ENCODE data around the gene CASP9.
"Not testable (repeated sequence)": the region's sequence is repeated elsewhere in the genome, so short reads cannot be mapped to it uniquely, and the experiment has no call there.

Gene CASP9

DNA sequence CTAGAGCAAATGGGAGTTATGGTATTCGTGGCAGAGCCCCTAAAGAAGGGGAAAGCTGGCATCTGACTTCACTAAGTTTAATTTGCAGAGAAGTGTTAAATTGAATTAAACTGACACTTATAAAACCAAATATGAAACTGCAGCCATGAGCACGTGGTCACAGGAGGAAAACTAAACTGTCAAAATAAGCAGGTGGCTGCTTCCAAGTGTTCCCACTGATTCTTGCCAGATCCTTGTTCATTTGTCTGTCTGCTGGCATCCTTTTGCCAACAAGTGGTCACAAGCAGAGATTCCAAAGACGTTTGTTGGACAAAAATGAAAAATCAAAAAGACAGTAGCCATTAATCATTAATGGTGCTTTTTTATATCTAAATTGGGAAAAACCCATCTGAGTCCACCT lies 54.7 kb downstream of the CASP9 start:
- no peak for DNase-seq (ENCODE audit: low spot score)

DNA sequence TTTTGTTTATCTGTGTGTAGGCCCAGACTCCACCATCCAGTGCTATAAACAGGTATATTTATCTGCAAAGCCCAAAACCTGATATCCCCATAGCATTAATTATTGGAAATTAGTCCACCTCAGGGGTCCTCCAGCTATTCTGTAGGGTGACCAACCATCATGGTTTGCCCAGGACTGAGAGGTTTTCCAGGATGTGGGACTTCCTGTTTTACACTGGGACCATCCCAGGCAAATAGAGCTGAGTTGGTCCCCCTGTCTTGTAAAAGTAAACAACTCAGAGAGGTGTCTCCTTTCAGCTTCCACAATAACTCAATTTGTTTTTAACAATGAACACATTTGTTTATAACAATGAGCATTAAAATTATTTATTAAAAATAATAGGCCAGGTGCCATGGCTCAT lies 55.9 kb downstream of the CASP9 start:
- DNase-seq (ENCODE audit: low spot score): no peak

DNA sequence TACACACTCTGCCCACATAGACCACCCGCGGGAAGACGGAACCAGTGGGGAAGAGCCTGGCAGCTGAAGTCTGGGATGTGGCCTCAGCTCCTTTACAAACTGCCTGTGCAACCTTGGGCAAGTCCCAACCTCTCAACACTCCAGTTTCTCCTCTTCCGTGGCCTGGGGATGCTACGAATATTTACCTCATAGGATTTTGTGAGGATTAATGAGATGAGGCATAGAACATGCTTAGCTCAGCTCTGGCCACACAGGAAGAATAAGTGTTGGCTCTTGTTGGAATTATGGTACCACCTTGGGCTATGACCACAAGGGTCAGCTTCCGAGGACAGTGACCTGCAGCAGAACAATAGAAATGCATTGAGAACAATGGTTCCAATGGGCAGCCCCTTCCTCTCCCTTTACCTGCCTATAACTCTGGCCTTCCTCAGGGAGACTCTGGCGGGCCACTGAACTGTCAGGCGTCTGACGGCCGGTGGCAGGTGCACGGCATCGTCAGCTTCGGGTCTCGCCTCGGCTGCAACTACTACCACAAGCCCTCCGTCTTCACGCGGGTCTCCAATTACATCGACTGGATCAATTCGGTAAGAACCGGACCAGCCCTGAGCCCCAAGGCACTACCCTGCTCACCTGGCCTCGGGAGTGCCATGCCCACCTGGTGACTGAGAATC lies 56.9 kb downstream of the CASP9 start:
- not testable (repeated sequence) for DNase-seq (ENCODE audit: low spot score)

DNA sequence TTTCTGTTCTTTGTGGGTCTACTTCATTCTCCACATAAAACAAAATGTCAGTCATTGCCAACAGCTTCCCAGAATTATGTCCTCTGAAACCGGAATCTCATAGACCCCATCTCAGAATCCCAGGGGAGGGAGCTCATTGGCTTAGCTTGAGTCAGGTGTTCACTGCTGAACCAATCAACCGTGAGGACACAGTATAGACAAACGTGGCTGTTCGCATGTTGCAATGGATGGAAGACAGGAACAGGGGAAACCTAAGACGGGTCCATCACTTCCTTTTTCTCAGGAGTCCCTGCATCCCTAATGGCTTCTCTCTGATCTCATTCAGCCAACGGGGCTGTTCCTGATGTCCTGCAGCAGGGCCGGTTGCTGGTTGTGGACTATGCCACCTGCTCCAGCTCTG lies 58.3 kb downstream of the CASP9 start:
- no peak for DNase-seq (ENCODE audit: low spot score)

DNA sequence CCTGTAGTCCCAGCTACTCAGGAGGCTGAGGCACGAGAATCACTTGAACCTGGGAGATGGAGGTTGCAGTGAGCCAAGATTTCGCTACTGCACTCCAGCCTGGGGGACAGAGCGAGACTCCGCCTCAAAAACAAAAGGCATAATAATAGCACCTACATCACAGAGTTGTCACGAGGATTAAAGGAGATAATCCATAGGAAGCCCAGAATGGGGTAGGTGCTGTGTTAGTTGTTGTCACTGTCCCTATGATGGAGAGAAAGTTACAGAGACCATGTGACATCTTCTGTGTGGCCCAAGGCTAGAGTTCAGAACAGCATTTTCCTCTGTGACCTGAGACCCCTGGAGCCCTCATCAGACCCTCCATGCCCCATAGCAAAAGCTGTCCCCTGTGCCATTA lies 60.1 kb downstream of the CASP9 start:
- not testable (repeated sequence) for DNase-seq (ENCODE audit: low spot score)

DNA sequence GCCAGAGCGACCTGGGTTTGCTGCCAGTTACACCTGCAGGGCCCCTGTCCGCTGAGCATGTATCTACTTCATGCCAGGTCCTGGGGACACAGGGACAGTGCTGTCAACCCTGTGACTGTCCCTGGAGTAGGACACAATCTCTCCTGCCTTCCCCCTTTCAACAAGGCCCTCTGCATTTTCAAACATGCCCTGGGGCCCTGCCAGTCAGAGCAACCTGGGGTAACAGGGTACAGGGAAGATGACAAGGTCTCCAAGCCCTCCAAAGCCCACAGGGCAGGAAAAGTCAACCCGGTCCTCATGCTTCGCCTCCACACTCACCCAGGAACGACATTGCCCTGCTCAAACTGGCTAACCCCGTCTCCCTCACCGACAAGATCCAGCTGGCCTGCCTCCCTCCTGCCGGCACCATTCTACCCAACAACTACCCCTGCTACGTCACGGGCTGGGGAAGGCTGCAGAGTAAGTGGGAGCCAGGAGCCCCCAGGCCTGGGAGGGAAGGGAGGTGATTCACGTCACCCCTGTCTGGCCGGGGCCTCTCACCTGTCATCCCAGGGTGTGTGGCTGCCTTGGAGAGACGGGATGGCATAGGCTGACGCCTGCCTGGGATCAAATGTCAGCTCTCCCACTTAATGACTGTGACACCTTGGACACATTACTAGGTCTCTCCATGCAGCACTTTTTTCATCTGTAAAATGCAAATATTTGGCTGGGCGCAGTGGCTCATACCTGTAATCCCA lies 60.8 kb downstream of the CASP9 start:
- not testable (repeated sequence) for DNase-seq (ENCODE audit: low spot score)

DNA sequence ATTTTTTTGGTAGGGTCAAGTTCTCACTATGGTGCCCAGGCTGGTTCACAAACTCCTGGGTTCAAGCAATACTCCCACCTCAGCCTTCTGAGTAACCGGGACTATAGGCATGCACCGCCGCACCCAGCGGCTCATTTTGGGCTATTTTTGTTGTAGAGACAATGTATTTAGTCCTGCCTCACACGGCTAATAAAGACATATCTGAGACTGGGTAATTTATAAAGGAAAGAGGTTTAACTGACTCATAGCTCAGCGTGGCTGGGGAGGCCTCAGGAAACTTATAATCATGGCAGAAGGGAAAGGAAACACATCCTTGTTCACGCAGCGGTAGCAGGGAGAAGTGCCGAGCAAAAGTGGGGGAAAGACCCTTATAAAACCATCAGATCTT lies 63.3 kb downstream of the CASP9 start:
- no peak for DNase-seq (ENCODE audit: low spot score)

DNA sequence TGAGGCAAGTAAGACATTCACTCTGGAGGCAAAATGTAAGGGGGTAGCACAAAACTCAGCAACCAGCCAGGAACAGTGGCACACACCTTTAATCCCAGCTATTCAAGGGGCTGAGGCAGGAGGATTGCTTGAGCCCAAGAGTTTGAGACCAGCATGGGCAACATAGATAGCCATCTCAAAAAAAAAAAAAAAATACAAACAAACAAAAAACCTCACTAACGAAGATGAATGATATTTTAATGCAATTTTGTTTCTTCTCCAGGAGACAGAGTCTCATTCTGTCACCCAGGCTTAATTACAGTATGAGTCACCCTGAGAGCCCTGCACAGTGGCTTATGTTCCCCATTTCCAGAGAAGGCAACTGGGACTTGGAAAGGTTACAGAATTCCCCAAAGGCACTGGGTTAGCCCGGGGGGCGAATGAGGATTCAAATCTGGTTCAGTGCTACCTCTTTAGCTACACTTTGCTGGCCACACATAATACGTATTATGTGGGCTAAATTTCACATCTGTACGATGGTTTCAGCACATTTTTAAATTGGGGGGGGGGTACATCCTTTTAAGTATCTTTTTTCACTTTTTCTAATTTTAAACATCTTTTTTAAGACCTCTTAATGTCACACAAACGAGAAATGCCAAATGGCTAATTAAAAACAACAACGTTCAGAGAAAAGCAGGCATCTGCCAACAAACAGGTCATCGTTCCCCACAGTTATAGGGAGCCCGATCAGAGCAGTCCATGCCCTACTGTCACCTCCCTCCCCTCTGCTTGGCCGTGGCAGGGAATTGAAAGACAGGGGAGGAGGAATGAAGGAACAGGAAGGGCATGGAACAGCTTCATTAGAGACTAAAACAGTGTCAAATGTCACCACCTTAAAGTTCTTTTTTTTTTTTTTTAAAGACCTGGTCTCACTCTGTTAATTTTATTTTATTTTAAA lies 64.0 kb downstream of the CASP9 start:
- no peak for DNase-seq (ENCODE audit: low spot score)

DNA sequence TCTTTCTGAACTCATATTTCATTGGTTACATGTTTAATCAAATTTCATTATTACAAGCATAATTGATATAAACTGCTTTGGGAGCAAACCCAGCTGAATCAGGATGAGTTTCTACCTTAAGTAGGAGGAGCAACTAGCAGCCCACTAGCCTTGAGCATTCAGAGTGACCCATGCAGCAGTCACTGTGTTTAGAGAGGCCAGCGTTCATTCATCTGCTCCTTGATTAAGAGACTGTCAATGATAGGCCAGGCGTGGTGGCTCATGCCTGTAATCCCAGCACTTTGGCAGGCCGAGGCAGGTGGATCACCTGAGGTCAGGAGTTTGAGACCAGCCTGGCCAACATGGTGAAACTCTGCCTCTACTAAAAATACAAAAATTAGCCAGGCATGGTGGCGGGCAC lies 65.6 kb downstream of the CASP9 start:
- DNase-seq (ENCODE audit: low spot score): not testable (repeated sequence)

DNA sequence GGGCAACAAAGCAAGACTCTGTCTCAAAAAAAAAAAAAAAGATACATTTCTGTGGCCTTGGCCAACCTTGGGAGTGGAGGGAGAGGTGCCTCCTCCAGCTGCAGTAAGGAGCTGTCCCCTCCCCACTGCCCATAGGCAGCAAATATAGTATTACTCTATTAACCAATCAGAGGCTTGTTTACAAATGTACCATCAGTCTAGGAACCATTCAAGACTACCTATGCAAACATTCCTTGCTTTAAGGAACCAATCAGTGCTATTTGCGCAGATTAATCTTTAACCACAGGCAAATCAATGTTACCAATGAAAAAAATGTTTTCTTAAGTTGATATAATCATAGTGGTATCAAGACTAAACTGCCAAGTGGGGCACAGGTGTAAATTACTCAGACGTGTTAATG lies 66.4 kb downstream of the CASP9 start:
- no peak for DNase-seq (ENCODE audit: low spot score)

DNA sequence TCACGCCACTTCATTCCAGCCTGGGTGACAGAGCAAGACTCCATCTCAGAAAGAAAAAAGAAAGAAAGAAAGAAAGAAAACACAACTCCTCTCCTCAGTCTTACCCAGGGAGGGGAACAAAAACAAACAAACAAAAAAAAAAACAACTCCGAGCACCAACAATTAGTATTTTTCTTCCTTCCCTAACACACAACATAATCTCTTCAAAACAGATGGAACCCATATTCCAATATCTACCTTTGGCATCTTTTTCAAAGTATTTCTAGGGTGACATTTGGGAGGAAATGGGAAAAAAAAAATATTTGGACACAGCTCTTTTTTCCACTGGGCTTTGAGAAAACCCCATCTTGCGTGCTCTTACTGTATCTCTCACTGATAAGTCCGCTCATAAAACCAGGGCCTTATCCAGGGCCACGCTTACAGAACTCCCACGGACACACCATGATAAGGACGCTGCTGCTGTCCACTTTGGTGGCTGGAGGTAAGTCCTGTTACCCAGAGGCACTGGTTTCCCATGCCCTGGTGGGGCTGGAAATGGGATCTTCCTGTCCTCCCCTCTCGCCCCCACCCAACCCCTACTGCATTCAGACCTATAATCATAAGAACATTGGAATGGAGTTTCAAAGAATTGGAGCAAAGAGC lies 67.6 kb downstream of the CASP9 start, which contains the start of gene CELA2A:
Gene CELA2A (plus strand): TSS at position 420 of the 642 bp plus-strand sequence. CDS start 22 bp downstream, at position 442.
- DNase-seq (ENCODE audit: low spot score): no peak

DNA sequence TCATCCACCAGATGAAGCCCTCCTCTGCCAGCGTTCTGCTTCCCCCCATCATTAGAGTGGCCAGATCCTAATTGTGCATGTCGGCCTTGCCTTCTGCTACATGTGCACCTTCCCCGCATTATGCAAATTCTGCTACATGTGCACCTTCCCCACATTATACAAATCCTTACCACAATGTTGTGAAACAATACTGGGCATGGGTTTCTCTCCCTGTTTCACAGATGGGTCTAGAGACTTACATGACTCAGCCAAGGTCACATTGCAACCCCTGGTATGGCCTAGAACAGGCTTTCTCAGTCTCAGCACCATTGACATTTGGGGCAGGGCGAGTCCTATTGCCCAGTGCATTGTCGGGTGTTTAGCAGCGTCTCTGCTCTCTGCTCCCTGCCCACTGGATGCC lies 68.5 kb downstream of the CASP9 start:
- DNase-seq (ENCODE audit: low spot score): no peak

DNA sequence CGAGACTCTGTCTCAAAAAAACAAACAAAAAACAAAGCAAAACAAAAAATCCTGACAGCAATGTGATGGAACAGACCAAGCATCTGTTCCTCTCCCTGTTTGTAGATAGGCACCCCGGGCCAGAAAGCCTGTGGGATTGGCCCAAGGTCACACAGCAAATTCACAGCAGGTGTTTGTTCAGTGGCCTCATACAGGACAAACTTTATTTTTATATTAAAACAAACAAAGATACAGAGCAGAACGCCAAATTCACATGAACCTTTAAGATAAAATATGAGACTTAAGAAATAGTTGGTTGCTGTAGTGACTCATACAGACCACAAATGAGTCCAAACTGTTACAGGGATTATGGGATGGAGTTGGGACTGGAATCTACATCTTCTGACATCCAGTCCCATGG lies 69.8 kb downstream of the CASP9 start:
- DNase-seq (ENCODE audit: low spot score): peak; percentile 46

DNA sequence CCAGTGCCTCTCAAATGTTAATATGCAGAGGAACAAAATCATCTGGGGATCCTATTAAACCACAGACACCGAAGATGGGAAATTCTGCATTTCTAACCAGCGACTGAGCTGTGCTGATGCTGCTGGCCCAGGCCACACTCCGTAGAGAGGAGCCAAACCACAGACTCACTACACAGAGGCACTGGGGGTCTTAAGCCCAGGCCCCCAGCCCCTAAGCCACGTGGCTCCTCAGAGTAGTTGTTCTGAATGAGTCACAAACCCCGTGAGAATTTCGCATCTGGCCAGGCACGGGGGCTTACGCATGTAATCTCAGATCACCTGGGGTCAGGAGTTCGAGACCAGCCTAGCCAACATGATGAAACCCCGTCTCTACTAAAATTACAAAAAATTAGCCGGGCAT lies 70.3 kb downstream of the CASP9 start:
- no peak for DNase-seq (ENCODE audit: low spot score)

DNA sequence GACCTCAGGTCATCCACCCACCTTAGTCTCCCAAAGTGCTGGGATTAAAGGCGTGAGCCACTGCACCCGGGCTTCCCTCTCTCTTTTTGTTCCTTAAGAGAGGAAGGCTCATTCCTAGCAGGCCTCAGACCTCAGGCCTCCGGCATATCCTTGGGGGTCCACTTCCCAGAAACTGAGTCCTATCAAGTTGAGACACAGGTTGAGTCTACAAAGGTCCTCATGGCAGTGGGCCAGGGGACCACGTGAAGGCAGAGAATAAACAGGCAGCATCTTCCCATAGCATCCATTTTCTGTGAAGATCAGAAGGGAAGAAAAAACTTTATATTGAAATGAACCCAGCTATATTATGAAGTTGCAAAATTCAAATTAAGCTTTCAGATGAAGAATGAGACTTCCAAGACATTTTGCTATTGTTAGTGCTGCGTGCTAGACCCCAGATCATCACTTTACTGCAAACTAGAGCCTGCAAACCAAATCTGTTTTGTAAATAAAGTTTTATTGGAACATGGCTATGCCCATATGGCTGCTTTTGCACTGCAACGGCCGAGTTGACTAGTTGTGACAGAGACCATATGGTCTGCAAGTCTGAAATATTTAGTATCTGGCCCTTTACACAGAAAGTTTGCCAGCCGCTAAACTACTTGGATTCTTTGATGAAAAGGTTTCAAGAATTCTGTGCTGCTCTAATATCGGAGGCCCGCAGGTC lies 71.0 kb downstream of the CASP9 start:
- no peak for DNase-seq (ENCODE audit: low spot score)

DNA sequence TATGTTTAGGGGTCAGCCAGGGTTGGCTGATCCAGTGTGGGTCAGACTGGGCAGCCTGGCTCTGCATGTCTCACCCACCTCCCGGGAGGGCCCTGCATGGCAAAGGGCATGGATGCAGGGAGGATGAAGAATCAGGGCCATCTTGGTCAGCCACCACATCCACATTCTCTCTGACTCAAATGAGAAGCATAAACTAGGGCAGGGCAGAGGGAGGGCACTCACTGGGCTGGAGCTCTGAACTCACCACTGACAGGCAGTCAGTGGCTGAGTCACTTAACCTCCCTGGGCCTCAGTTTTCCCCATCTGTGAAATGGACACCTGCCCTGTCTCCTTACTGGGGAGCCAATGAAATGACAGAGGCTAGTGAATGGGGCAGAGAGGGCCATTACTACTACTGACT lies 71.8 kb downstream of the CASP9 start:
- DNase-seq (ENCODE audit: low spot score): no peak

DNA sequence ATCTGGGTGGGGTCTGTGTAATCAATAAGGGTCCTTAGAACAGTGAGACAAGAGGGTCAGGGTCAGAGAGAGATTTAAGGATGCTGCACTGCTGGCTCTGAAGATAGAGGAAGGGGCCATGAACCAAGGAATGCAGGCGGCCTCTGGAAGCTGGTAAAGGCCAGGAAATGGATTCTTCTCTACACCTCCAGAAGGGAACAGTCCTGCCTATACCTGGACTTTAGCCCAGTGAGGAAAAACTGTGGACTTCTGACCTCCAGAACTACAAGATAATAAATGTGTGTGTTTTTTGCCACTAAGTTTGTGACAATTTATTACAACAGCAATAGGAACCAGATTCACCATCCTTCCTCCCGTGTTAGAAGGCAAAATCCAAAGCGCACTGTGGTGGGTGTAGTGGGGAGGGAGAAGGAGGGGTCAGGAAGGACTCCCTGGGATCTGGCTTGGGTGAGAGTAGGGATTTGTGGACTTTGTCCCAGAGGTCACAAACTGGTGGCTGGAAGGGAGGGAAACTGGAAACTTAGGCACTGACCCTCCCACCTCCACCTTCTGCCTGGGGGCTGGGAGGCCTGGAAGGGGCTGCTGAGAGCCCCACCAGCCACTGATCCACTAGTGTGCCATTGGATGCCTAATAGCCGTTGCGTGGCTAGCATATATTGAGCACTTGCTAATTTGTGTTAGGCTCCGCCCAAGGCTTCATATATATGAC lies 72.8 kb downstream of the CASP9 start:
- DNase-seq (ENCODE audit: low spot score): no peak

DNA sequence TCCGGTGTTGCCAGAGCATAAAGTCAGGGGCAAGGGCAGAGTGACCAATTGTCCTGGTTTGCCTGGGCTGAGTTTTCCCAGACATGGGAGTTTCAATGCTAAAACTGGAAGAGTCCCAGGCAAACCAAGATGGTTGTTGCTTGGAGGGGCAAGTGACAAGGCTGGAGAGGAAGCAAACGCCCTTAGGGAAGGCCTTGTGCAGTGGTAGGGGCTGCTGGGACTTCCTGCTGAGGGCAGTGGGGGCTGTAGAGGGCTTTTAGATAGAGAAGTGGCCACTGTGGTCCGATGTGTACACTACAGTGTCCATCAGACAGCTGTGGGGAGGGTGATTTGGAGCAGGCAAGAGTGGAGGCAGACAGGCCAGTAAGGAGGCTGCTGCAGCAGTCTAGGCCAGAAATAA lies 74.4 kb downstream of the CASP9 start:
- DNase-seq (ENCODE audit: low spot score): no peak

DNA sequence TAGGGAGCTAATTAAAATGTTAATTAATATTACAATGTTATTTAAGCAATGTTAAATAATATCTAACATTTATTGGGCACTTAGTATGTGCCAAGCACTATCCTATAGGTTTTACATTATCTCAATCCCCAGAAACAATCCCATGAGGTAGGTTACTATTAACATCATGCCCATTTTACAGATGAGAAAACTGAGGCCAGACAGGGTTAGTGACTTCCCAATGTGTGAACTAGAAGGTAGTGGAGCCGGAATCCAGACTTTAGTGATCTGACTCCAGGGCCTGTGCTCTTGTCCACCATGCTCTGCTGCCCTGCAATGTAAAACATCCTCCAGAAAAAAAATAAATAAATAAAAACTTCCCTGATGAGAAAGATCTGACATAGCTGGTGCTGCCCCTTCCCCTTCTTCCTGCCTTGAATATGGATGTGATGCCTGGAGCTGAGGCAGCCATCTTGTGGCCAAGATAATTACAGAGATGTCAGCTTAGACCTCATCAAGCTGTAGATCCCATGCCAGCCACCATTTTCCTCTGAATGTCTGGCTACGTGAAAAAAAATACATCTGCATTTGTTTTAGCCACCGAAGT lies 75.0 kb downstream of the CASP9 start:
- DNase-seq (ENCODE audit: low spot score): no peak

DNA sequence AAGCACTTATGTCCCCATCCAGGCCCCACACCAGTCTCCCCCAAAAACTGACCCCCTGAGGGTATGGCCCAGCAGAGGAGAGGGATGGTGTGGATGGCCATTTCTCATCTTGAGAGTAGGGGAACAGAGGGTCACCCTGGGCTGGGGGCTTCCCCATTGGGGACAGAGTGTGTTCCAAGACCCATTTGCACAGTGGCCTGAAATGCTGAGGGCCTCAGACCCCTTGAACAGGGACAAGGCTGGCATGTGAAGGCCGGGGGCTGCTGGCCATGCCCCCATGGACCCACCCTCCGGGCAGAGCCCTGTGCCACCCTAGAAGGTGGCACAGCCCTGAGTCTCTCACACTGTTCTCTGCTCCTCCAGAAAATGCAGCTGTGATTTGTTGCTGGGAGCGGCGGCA lies 77.8 kb downstream of the CASP9 start:
- DNase-seq (ENCODE audit: low spot score): no peak
